ENCODE measurements around the gene ZSWIM4.

ZSWIM4 gene

DNA sequence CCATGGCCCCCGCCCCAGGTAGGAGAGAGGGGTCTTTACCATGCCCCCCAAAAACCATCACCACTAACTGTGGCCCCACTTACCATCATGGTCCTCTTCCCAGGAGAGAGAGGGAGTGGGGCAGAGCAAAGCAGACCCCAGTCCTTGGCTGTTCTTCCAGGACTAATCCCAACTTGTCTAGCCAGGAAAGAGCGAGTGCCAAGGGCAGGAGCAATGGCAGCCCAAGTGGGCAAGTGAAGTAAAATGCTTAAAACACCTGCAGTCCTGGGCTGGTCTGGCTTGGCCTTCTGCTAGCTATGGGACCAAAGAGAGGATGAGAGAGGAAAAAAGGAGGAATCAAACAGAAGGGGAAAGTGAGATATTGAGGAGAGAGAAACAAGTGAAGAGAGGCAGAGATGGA is 17.9 kb downstream of the ZSWIM4 start:
- DNase-seq = no peak

- DNase-seq = no peak
Measured at GRCh38 chr19:13814550-13814949, 19.3 kb downstream of the ZSWIM4 start.

- DNase-seq = no peak
Measured at GRCh38 chr19:13817018-13817614, 21.9 kb downstream of the ZSWIM4 start.

- peak; percentile 24 for DNase-seq
Measured at GRCh38 chr19:13817615-13818371, 22.6 kb downstream of the ZSWIM4 start.

DNA sequence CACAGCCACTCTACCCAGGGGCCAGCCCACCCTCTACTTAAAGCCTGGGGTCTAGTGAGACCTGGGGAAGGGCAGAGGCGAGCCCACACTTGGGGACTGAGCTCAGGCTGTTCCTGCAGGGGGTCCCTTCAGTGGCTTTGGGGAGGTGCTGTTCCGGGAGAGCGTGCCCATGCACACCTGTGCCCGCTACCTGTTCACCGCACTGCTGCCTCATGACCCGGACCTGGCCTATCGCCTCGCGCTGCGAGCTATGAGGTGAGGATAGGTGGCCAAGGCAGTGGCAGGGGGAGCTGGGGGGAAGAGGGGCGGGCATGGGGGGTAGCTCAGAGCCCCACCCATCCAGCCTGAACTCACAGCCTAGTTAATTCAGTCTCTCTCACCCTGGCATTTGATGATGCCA is 24.0 kb downstream of the ZSWIM4 start:
- no peak for DNase-seq

DNA sequence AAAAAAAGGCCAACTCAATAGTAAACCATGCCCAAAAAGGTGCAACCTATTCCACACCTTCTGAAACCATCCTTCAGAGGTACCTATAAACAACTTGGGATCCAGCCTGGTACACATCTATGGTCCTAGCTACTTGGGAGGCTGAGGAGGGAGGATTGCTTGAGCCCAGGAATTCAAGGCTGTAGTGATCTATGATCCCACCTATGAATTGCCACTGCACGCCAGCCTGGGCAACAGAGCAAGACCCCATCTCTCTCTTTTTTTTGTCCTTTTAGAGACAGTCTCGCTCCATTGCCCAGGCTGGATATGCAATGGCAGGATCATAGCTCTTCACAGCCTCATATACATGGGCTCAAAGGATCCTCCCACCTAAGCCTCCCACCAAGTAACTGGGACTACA is 26.0 kb downstream of the ZSWIM4 start:
- no peak for DNase-seq

DNA sequence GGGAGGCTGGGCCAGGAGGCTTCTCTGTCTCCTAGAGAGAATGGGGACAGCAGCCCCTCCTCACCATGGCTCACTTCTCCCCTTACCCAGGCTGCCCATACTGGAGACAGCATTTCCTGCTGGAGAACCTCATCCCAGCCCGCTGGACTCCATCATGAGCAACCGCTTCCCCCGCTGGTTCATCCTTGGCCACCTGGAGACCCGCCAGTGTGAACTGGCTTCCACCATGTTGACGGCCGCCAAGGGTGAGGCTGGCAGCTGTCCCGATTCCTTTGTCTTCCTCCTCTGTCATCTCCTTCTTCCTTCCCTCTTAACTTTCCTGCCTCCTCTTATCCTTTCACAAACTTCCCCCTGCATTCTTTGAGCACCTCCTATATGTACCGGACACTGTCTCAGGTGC is 28.0 kb downstream of the ZSWIM4 start:
- no peak for DNase-seq

GRCh38 chr19:13823901-13824300 is 28.7 kb downstream of the ZSWIM4 start:
- no peak for DNase-seq

DNA sequence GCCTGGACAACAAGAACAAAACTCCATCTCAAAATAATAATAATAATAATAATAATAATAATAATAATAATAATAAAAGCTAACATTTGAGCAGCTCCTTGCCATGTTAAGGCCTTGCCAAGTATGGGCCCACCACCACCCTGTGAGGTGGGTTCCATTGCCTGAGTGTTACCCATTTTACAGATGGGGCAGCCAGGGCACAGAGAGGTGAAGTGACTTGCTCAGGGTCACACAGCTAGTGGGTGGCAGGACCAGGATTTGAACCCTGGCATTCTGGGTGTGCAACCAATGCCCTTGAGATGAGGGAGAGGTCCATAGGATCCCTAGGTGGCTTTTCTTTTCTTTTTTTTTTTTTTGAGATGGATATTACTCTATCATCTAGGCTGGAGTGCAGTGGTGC is 29.5 kb downstream of the ZSWIM4 start:
- DNase-seq = no peak

DNA sequence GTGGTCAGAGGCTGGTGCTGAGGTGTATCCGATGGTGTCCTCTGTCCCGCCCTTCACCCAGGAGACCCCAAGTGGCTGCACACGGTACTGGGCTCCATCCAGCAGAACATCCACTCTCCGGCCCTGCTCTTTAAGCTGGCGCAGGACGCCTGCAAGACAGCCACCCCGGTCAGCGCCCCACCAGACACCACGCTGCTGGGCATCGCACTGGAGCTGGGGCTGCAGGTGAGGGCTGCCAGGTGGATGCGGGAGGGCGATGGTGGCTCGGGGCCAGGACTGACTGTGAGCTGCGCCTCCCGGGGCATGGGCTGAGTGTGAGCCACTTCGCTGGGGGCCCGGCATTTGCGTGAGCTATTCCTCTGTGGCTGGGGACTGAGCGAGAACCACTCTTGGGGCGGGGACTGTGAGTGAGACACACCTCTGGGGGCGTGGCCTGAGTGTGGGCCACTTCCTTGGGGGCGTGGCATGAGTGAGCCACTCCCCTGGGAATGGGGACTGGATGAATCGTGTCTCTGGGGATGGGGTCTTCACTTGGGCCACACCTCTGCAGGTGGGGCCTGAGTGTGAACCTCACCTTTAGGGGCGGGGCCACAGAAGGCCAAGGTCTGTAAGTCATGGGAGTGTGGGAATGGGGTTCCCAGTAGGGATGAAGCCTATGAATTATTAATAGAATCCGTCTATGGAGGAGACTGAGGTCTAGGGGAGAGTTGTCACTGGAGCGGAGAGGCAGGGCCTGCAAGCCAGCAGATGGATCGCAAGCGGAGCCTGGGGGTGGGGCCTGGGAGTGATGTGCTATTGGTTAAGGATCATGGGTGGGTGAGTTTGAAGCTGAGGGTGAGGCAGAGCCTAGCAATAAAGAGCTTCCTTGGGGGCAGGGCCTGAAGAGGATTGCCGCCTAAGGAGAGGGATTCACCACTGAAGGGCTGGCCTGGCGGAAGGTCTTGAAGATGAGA is 30.5 kb downstream of the ZSWIM4 start:
- no peak for DNase-seq

GRCh38 chr19:13826652-13827235 is 31.5 kb downstream of the ZSWIM4 start:
- DNase-seq = no peak

- DNase-seq = no peak
Measured at GRCh38 chr19:13827656-13828055, 32.4 kb downstream of the ZSWIM4 start.

GRCh38 chr19:13830114-13830740 is 35.0 kb downstream of the ZSWIM4 start:
- DNase-seq = no peak

GRCh38 chr19:13830741-13831536 is 35.7 kb downstream of the ZSWIM4 start:
- DNase-seq = peak; percentile 38

DNA sequence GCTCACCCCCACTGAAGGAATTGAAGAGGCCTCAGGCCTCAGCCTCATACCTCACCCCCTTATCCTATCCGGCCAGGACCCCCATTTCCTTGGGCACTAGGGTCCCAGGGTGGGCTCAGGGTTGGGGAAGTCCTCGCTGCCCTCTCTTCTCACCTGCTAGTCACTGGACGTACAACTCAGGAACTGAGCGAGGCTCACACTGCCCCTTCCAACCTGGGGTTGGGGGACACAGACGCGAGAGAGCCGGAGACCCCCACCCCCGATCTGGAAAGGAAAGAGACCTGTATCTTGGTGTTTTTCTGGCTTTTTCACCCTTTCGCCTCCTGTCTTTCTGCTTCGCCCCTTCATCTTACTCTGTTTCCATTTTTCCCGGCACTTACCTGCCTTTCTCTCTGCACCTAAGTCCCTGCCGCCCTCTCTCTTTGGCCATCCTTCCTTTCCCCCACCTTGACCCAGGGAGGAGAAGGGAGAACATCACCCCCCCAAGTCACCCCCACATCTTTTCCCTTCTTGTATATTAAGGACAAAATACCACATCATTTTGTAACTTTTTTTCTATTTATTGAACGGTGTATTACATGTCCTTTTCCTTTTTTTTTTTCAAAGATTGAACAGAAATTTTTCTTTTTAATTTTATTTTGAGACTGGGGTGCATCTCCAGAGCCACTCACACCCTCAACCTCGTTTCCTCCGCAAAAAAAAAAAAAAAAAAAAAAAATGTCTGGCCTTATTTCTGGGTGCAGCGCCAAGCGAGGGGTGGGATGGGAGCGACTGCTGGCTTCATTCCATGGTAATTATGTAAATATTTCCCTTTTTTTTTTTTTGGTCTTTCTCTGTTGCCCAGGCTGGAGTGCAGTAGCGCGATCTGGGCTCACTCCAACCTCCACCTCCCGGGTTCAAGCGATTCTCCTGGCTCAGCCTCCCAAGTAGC is 36.6 kb downstream of the ZSWIM4 start:
- peak; percentile 37 for DNase-seq

DNA sequence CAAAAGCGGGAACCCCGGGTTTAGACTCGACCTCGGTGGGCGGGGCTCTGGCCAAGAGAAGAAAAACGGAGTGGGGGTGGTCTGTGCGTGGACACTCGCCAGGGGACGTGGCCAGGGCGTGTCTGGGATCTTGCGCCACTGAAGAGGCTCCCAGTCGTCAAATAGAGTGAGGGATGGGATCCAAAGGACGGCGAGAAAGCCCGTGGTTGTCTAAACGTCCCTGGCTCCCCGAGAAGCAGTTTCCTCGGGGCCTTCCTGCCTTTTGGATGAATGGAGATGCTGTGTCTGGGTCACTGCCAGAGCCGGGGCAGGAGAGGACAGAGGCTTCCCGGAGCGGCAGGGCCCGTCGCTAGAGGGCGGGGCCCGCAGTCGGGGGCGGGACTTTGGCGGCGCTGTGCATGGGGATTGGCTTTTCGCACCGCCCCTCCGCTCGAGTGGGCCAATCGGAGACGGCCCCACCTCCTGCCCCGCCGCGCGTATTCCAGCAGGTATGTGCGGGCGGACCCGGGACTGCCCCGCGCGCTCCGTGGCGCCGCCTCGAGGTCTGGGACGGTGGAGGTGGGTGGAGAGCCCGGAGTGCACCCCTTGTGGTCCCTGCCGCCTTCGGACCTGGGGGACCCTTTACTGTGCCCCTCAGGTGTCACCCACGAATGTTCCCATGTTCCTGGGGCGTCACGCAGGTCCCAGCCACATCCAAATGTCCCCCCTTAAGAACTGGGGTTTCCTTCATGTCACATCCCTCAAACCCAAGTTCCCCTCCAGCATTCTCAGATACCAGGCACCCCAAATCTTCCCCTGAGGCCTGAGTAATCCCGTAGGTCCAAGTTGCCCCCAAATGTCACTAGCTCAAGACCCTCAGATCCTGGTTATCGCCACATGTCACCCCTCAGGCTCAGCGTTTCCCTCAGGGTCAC is 38.3 kb downstream of the ZSWIM4 start:
- DNase-seq = peak; percentile 96

DNA sequence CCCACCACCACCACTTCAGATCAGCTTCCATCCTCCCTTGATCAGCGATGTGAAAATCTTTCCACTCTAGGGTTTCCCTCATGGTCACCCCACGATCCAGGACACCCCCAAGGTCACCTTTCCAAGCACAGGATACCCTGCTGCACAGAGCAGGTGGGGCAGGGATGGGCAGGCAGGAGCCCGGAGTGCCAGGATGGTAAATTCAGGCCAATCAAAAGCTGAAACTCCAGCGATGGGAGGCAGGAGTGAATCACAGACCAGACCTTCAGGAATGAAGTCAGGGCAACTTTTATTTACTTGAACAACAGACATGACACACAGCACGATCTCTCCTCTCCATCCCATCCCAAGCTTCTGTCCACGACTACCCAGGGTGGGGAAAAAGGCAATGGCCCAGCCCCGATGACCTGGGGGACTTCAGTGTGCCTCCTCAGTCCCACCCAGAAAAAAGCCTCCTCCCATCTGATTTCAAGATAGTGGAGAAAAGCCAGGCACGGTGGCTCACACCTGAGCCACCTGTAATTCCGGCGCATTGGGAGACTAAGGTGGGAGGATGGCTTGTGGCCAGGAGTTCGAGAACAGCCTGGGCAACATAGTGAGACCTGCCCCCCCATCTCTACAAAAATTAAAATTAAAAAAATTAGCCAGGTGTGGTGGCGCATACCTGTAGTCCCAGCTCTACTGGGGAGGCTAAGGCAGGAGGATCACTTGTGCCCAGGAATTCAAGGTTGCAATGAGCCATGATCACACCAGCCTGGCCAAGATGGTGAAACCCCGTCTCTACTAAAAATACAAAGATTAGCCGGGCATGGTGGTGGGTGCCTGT is 39.2 kb downstream of the ZSWIM4 start:
- no peak for DNase-seq
